HG03442 (cell line): ENCODE data around the gene NCOA1.
A peak's percentile ranks its signal among the peaks of the same experiment; 100 is the strongest.
"Not testable (repeated sequence)": the region's sequence is repeated elsewhere in the genome, so short reads cannot be mapped to it uniquely, and the experiment has no call there.

ENCODE experiments used
- ATAC-seq: cut with Tn5 transposase; IDR thresholded peaks from one replicate; pipeline ENCODE4 v1.9.1; 2021; ENCODE audit warnings: mild to moderate bottlenecking, moderate library complexity; ENCODE audit not compliant: unreplicated experiment

NCOA1 gene

GRCh38 chr2:24474053-24474452, 17.0 kb upstream of the NCOA1 start:
- ATAC-seq = no peak

GRCh38 chr2:24477229-24477628, 13.8 kb upstream of the NCOA1 start:
- no peak for ATAC-seq

GRCh38 chr2:24478243-24478642, 12.8 kb upstream of the NCOA1 start:
- no peak for ATAC-seq

- ATAC-seq = no peak
Measured at GRCh38 chr2:24480245-24480644, 10.8 kb upstream of the NCOA1 start.

DNA sequence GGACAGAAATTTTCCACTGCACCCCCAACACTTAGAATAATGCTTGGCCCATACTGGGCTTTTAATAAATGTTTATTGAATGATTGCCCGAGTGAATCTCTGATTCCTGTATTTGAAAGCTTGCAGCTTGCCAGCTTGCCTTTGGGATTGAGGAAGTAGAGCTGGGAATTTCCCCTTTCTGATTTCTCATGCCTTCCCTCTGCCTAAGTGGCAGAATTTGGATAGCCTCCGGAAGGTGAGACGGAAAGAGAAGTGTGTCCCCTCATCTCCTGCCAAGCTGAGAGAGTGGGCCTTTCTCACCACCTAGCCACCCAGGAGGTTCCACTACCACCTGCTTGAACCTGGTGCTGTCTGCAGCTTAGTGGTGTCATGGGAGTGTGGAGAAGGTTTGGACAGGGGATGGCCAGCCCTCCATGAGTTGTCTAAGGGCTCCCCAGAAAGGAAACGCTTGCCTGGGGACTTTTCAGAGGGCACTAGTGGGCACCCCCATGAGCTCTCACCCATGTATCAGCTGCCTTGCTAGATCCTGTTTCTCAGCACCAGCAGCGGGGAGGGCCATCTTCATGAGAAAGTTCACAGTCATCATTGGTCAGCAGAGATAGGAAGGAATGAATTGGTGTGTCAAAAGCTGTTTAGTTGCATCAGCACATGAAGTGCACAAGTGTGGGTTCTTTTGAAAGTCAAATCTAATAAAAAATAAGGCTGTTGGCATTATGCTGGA, 8.6 kb upstream of the NCOA1 start:
- no peak for ATAC-seq

DNA sequence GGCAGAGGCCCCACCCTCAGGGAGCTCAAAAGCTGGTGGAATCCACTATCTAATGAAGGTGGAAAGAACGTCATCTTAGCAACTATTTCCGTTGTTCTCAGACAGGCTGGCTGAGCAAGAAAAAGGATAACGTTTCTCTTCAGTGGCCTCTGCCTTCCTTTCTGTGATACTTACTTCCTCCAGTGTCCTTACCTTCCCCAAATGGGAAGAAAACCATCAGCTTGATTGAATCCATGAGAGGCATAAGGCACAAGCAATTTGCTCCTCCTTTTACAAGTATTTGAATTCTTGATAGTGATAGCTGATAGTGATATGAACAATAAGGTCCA, 8.1 kb upstream of the NCOA1 start:
- ATAC-seq = no peak

GRCh38 chr2:24484677-24485076, 6.4 kb upstream of the NCOA1 start:
- ATAC-seq = not testable (repeated sequence)

DNA sequence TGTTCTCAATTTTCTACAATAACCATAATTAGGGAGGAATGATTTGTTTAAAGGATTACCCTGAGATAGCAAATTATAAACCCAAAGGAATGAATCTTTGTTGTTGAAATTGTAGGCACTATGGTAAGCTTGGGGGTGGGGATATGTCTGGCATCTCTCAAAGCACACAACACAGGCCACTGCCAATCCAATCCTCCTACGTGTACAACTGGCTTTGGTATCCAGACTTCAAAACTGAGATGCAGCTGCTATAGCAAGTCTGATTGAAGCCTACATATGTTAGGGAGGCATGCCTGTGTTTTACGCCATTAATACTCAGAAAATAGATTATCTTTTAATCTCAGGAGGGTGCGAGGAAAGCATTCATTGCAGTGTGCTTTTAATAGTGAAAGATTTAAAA, 5.9 kb upstream of the NCOA1 start:
- ATAC-seq = no peak

GRCh38 chr2:24486636-24487205, 4.3 kb upstream of the NCOA1 start:
- no peak for ATAC-seq

DNA sequence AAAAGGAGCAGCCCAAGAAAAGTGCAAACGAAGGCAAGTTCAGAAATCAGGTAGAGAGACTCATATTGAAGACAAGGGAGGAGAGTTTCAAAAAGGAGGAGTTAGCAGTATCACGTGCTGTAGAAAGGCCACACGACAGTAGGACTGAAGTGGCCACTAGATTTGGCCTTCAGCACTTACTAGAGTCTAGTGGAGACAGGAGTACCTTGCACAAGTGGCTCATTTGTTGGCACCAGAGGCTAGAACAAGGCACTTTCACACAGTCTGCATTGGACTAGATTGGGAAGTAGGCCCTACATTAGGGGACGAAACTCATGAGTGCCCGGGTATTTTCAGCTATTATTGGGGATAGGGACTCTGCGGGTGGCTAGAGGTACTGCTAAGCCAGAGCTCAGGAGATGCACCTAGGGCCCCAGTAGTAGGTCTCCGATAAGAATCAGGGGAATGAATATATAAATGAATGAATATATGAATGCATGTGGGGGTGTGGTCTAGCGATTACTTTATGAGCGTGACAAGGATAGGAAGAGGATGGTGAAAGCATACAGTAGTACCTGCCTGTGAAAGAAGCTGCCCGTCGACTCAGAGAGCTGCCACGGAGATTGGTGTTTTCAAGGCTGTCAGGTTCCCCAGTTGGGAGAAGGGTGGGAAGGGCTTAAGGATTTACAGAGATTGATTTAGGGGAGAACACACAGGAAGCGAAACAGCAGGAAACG, 1.4 kb upstream of the NCOA1 start:
- no peak for ATAC-seq

GRCh38 chr2:24490181-24490689, 819 bp upstream of the NCOA1 start:
- ATAC-seq = no peak

DNA sequence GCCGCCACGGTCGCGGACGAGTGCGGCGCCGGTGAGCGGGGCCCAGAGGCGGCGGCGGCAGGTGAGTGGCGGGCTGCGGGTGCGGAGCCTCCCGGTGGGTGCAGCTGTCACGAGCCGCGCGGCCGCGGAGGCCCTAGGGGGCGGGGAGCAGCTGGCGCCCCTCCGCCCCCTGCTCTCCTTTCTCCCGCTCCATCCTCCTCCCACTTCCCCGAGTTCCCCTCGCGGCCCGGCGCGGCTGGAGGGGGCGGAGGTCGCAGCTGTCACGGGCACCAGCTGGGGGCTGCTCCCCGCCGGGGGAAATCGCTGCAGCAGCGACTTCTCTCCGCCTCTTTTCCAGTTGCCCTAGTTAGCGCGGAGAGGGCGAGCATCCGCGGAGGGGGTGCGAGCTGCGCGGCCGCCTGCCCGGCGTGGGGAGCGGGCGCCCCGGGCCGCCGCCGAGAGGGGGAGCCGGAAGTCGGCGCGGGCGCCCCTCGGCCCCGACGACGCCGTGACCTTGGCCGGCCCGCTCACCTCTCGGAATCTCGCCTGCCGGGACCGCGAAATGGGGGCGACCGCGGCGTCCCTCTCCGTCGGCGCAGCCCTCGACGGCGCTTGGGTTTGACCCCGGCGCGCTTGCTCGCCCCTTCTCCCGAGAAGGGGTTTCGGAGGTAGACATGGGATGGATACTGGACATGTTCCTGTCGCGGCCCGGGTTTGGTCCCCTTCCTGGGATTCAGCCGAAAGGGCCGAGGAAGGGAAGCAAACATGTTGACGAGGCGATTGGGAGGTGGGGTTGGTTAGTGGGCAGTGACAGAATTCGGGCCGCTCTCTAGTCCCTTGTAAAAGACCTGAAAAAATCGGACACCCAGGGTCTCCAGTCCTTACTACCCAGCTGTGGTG, 727 bp downstream of the NCOA1 start:
- ATAC-seq = peak; percentile 39

- ATAC-seq = no peak
Measured at GRCh38 chr2:24492421-24493279, 1.6 kb downstream of the NCOA1 start.

DNA sequence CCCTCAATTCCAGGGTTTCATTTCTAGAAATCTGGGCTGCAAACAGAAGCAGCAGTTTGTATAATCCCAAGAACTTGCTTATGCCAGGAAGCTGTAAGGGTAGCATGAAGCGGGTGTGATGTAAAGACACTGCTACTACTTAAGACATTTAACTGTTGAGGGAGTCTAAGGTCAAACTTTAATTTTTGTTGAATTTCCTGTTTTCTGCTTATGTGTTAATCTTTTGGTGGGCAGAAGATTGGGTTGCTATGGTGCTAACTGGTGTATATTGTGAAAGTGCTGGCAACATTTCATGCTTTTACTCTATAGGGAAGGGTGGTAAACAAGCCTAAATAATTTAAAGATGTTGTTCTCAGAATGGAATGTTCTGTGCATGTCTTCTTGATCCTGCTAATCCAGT, 2.7 kb downstream of the NCOA1 start:
- no peak for ATAC-seq

DNA sequence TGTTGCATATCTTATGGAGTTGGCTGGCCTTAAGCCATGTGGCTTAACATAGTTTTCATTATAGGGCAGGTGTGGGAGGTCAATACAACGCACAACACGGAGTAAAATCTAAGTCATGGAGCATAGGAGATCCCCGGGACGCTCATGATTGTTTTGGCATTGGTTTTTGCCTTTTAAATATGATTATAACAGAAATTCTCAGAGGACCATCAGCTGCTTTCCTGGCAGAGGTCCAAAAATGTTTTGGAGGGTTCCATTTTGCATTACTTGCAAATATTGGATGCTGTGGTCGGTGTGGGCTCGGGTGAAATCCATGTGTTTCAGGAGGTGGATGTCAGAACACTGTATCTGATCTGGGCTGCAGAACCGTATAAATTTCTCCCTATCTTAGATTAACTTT, 3.4 kb downstream of the NCOA1 start:
- ATAC-seq = no peak

DNA sequence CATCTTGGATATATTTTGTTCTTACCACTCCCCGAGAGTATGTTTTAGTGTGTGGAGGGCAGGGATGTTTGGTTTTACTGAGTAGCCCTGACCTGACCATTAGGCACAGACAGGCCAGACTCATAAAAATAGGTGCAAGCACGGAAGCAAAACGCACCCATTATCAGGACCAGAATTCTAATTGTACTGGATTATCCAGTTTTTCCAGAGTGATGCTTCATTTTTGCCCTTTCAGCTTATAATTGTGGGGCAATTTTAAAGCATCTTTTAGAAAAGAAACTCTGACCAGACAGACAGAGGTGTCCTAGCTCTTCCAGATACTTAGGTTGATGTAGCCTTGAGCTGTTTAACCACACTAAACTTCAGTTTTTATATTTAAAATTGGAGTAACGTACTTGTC, 4.4 kb downstream of the NCOA1 start:
- ATAC-seq = no peak

DNA sequence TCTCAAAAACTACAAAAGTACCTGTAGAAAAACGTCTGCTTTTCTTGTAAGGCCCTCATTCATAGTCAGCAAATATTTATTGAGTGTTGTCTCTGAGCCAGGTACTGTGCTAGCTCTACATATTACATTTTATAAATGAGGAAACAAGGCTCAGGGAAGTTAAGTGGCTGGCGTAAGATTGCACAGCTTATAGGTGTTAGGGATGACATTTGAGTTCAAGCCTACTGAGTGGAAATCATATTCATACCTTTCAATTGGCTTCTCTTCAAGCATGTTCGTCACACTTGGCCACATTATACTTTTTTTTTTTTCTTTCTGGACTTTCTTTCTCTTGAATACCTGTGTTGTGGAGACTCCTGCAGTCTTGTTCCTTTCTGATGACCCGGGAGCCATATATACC, 5.9 kb downstream of the NCOA1 start:
- no peak for ATAC-seq

GRCh38 chr2:24497685-24498084, 6.6 kb downstream of the NCOA1 start:
- ATAC-seq = no peak

DNA sequence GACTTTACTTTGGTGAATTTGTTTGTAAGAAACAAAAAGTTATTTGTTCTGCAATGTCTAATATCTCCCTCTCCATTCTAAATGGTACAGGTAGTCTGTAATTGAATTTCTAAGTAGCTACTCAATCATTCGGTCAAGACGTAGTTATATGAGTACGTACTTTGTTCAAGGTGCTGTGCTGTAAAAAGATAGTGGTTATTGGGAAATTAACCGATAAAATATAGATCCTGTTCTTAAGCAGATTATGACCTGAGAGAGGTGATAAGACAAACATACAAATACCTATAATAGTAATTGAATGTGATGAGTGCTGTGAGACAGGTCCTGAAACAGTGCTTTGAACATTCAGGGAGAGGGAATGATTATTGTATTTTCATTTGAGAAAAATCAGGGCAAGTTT, 7.1 kb downstream of the NCOA1 start:
- ATAC-seq = no peak

DNA sequence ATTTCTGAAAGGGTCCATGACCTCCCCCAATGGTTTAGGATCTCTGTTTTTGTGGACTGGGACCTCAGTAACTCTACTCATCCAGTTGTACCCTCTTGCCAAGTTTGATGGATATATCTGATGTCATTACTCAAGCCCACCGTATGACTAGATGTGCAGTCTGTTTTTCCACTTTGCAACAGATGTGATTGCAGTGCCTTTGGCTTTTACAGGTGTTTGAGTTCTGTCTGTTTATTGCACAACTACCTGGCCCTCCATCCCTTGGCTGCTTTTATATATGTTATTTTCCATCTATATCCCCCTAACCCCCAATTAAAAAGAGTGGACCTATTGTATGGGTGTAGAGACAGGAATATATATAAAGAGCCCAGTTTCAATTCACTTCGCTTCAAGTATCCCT, 10.8 kb downstream of the NCOA1 start:
- ATAC-seq = no peak
